Vagina (tissue), 2 donors: ENCODE results near the gene PKD1L1. TPM values are rescaled to one million over a fixed set of nuclear protein-coding genes. Genes with fewer than 3 reads are reported as not detected.

Source experiments
- DNase-seq, 2 donors: peaks; one replicate each; pipeline ENCODE4 v3.0.0-alpha.2; 2017; ENCODE audit errors: extremely low spot score in 2 of 2
- H3K27ac ChIP-seq: fragments of 200-600 bp; sonication (generic); one replicate; pipeline ENCODE4 v1.5.1; 2019
- H3K27me3 ChIP-seq: fragments of 200-600 bp; sonication (generic); one replicate; pipeline ENCODE4 v1.5.1; 2019
- H3K36me3 ChIP-seq, 2 donors: fragments of 200-600 bp; sonication (generic); one replicate each; pipeline ENCODE4 v1.5.1; 2017 to 2019
- H3K4me1 ChIP-seq: fragments of 200-600 bp; sonication (generic); one replicate; pipeline ENCODE4 v1.5.1; 2019
- H3K4me3 ChIP-seq, 2 donors: fragments of 200-600 bp; sonication (generic); 1 replicate in 1 of 2; 2 replicates in 1 of 2; pipeline ENCODE4 v1.5.1; 2016 to 2019
- H3K9me3 ChIP-seq: fragments of 200-600 bp; sonication (generic); one replicate; pipeline ENCODE4 v1.5.1; 2019
- POLR2A ChIP-seq, 2 donors: fragments of 450-650 bp; IDR thresholded peaks; one replicate each; pipeline ENCODE4 v1.6.1; 2017; ENCODE audit warnings: antibody characterized with exemption in 2 of 2, mild to moderate bottlenecking in 2 of 2, moderate library complexity in 2 of 2
- POLR2AphosphoS5 ChIP-seq, 2 donors: sonication (generic); formaldehyde crosslinking; IDR thresholded peaks; one replicate each; pipeline ENCODE4 v1.9.0; 2017; ENCODE audit warnings: antibody characterized with exemption in 2 of 2, mild to moderate bottlenecking in 2 of 2, low read depth in 1 of 2; ENCODE audit not compliant: insufficient read depth in 1 of 2
- intact Hi-C: fragments of 100-400 bp; cut with DNase I; formaldehyde crosslinking; loops from one replicate; pipeline ENCODE4 v1.15.1; 2023
- total RNA-seq: library from RNA; depleted of rRNA; stranded (reverse); fragments of >200 nt; gene quantifications from one replicate; pipeline ENCODE4 v1.2.3, GENCODE V29; 2016
- TF ChIP-seq, protein P1 (sequence below), 3 experiments: fragments of 450-650 bp in 2 of 3; fragments of 200-600 bp in 1 of 3; sonication (generic) in 1 of 3; IDR thresholded peaks; one replicate each; pipeline ENCODE4 v1.5.1; 2017 to 2019; ENCODE audit warnings: antibody characterized with exemption in 3 of 3, mild to moderate bottlenecking in 2 of 3, moderate library complexity in 2 of 3

PKD1L1 gene
- total RNA-seq, 1 donor from 2014 or later, result 0.49 TPM

DNA sequence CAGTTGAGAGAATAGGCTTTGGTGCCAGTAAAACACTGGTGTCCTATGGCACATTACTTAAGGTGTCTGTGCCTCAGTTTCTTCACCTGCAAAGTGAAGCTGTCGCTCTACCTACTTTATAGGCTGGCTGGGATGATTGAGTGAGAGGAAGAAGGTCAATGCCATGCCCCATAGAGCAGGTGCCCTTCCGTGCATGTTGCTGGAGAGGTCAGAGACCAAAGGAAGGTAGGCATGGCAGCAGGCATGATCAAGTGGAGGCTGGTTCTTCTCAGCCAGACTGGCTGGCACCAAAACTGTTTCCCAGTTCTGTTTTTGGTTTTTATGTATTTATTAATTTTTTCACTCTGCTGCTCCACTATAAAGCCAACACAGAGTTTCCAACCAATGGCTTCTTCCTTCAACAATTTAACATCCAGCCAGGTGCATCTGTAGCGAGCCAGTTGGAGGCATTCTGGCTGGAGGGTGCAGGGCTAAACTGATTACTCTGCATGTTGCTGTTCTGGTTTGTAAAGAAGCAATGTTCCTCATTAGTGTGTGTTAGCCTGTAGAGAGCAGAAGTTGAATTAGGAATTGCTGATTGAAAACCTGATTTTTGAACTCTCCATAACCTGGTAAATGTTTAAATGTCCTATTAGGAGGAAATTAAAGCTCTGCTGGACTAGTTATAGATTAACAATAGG, 222.1 kb downstream of the PKD1L1 start:
- no peaks in the 10 kb centered on the region for H3K9me3 ChIP-seq
- H3K27ac ChIP-seq, result no peak overlapping the region
- no peak overlapping the region for H3K4me3 ChIP-seq
- intact Hi-C loops, result no loop called here
- peak in 1 of 2 donors; percentile 29 for DNase-seq
- no peaks in the 10 kb centered on the region for H3K4me1 ChIP-seq
- H3K36me3 ChIP-seq, result no peaks in the 10 kb centered on the region
- TF ChIP-seq, protein P1, sequence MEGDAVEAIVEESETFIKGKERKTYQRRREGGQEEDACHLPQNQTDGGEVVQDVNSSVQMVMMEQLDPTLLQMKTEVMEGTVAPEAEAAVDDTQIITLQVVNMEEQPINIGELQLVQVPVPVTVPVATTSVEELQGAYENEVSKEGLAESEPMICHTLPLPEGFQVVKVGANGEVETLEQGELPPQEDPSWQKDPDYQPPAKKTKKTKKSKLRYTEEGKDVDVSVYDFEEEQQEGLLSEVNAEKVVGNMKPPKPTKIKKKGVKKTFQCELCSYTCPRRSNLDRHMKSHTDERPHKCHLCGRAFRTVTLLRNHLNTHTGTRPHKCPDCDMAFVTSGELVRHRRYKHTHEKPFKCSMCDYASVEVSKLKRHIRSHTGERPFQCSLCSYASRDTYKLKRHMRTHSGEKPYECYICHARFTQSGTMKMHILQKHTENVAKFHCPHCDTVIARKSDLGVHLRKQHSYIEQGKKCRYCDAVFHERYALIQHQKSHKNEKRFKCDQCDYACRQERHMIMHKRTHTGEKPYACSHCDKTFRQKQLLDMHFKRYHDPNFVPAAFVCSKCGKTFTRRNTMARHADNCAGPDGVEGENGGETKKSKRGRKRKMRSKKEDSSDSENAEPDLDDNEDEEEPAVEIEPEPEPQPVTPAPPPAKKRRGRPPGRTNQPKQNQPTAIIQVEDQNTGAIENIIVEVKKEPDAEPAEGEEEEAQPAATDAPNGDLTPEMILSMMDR (IDR thresholded peaks at IDR 0.05), result no peak
- TF ChIP-seq POLR2A (IDR thresholded peaks at IDR 0.05) (no peak), POLR2AphosphoS5 (IDR thresholded peaks at IDR 0.05; ENCODE audit: insufficient read depth in 1 of 2, low read depth in 1 of 2) (no peak)
- H3K27me3 ChIP-seq, result no peaks in the 10 kb centered on the region

DNA sequence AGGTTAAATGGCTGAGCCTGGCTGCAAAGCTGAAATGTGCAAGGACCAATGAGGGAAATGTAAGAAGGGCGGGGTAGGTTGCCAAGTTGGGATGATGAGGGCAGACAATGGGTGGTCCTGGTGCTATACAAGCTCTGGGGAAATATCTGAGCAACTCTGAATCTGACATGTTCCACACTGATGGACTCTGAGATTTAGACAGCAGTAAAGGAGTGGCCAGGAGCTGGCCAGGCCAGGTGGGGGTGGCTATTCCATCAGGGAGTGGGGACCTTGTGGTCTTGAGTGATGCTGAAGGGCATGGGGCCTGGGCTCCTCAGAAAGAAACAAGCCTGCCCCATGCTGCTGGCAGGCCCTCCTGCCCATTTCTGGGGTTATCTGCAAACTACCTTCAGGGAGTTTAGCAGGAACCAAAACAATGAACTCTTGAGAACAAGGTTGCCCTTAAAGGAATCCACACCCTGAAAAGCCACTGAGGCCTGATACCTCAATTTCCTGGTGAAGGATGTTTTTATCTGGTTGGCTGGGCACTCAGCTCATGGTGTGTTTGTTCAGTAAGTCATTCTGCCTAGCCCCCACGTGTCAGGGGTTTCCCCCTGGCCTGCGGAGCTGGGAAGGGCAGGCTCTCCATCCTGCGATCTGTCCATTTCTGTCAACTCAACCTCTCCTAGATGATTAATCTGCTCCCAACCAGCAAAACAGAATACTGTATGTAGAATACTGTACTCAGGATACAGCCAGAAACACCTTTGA, 223.1 kb downstream of the PKD1L1 start:
- Histone ChIP-seq H3K27ac (no peak overlapping the region), H3K4me1 (no peaks in the 10 kb centered on the region), H3K9me3 (no peaks in the 10 kb centered on the region), H3K27me3 (no peaks in the 10 kb centered on the region), H3K36me3 (no peaks in the 10 kb centered on the region), H3K4me3 (no peak overlapping the region)
- intact Hi-C loops, result no loop called here
- peak in 1 of 2 donors; percentile 62 for DNase-seq
- TF ChIP-seq, protein P1 (IDR thresholded peaks at IDR 0.05), result no peak
- TF ChIP-seq POLR2A (IDR thresholded peaks at IDR 0.05) (no peak), POLR2AphosphoS5 (IDR thresholded peaks at IDR 0.05; ENCODE audit: insufficient read depth in 1 of 2, low read depth in 1 of 2) (no peak)

Other genes with a start within 250 kb of the PKD1L1 start
- 28.5 TPM for gene HUS1, start 31.1 kb upstream of the PKD1L1 start, total RNA-seq
- gene SUN3, start 80.6 kb upstream of the PKD1L1 start, total RNA-seq, result not detected
- gene C7orf57, start 87.1 kb upstream of the PKD1L1 start, total RNA-seq, result not detected
- 79.8 TPM for gene UPP1, start 140.8 kb upstream of the PKD1L1 start, total RNA-seq
- gene ABCA13, start 223.0 kb upstream of the PKD1L1 start, total RNA-seq, result under 0.01 TPM